Stimulated activated CD4-positive, alpha-beta T cell treated with anti-CD3 and anti-CD28 coated beads, Interleukin-15, amount 100 ng/mL, for 48 hours (primary cell): Measurements from ENCODE around the gene CSNK2A1.

ENCODE experiments used
- DNase-seq, 2 donors: peaks; one replicate each; pipeline ENCODE4 v3.0.0-alpha.2; 2020; ENCODE audit warnings: low read depth in 2 of 2

The CSNK2A1 gene

DNA sequence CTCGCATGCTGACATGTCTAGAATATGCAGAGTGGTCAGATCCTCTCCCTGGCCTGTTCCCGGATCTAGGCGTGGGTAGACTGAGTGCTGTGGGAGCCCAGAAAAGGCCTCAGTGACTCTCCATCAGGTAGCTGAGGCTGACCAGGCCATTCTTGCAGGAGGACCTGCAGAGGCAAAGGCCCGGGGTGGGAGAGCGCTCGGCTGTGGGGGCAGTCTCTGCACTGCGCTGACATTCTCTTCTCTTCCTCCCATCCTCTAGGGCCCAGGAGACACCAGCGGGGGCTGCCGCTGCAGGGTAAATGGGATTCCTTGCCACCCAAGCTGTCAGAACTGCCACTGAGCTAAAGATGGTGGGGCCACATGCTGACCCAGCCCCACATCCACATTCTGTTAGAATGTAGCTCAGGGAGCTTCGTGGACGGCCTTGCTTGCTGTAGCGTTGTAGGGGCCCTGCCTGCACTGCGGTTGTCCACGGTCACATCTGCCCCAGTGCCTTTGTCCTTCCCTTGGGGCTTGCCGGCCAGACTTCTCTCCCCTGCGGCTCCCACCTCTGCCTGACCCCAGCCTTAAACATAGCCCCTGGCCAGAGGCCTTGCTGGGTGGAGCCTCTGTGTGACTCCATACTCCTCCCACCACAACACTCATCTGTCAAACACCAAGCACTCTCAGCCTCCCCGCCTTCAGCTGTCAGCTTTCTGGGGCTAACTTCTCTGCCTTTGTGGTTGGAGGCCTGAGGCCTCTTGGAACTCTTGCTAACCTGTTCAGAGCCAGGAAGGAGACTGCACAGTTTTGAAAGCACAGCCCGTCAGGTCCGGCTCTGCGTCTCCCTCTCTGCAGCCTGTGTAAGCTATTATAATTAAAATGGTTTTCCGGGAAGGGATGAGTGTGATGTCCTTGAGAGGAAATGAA lies 113.2 kb downstream of the CSNK2A1 start:
- DNase-seq: no peak

- no peak for DNase-seq
These were observed 114.9 kb downstream of the CSNK2A1 start for GRCh38 chr20:428658-429200.

DNA sequence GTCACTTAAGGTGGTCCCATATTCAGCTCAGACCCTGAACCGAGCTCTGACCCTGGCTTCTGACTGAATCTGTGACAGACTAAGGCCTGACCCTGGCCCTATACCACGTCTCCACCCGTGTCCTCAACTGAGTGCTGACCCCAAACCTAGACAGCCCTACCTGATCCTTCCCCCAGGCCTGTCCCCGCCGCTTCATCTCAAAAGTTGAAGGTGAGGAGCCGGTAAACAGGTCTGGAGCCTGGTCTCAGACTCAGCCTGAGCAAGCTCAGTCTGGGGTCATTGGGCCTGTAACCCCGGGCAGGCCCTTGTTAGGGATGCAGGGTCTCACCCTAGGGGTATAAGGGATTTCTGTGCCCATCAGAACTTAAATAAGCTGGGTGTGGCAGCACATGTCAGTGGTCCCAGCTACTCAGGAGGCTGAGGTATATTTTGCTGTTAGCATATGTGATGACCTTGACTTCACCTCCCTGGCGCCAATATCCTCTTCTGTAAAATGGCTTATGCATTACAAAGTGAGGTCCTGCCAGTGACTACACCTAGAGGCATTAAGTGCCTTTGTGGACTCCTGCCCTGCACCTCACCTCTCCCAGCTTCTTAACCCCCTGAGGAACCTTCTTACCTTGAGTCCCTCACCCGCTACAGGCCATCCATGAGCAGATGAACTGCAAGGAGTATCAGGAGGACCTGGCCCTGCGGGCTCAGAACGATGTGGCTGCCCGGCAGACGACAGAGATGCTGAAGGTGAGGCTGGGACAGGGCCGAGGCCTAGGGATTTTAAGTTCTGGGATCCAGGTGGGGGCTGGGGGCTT lies 115.5 kb downstream of the CSNK2A1 start:
- DNase-seq: no peak

DNA sequence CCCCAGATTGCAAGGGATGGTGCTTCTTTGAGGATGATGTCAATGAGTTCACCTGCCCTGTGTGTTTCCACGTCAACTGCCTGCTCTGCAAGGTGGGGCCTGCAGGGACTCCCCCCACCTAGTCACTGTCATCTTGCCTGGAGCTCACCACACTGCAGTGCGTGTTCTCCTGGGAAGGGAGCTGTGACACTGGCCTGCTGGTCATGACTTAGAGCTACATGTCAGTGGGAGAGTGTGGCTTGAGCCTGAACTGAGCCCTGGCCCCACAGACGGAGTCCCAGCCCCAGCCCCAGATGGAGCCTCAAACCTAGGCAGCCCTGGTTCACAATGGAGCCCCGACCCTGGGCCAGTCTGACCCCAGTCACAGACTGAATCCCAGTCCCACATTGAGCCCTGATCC lies 116.2 kb downstream of the CSNK2A1 start:
- DNase-seq: no peak

- DNase-seq: no peak
These were observed 117.0 kb downstream of the CSNK2A1 start for GRCh38 chr20:426566-426965.
